ENCODE measurements around the gene SKIC2.
"Not testable (repeated sequence)": the region's sequence is repeated elsewhere in the genome, so short reads cannot be mapped to it uniquely, and the experiment has no call there.

The SKIC2 gene

DNA sequence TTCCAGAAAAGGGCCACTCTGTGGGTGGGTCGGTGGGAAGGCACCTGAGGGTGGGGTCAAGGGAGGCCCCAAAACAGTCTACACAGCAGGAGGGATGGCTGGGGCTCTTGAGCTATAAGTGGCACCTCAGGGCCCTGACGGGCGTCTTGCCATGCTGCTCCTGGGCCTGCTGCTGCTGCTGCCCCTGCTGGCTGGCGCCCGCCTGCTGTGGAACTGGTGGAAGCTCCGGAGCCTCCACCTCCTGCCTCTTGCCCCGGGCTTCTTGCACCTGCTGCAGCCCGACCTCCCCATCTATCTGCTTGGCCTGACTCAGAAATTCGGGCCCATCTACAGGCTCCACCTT is 46.5 kb downstream of the SKIC2 start:
- not testable (repeated sequence) for DNase-seq

DNA sequence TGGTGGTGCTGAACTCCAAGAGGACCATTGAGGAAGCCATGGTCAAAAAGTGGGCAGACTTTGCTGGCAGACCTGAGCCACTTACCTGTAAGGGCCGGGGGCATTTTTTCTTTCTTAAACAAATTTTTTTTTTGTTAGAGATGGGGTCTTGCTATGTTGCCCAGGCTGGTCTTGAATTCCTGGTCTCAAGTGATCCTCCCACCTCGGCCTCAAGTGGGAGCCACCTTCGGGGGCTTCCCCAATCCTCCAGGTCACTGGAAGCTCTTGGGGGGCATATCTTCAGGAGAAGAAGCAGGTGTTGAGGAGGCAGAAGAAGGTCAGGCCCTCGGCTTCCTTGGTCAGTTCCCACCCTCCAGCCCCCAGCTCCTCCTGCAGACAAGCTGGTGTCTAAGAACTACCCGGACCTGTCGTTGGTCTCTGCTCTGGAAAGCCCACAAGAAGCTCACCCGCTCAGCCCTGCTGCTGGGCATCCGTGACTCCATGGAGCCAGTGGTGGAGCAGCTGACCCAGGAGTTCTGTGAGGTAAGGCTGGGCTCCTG is 47.1 kb downstream of the SKIC2 start:
- DNase-seq = not testable (repeated sequence)

DNA sequence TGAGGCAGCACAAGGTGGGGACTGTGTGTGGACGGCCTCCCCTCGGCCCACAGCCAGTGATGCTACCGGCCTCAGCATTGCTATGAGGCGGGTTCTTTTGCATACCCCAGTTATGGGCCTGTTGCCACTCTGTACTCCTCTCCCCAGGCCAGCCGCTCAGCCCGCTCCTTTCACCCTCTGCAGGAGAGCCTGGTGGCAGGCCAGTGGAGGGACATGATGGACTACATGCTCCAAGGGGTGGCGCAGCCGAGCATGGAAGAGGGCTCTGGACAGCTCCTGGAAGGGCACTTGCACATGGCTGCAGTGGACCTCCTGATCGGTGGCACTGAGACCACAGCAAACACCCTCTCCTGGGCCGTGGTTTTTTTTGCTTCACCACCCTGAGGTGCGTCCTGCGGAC is 48.1 kb downstream of the SKIC2 start:
- DNase-seq = not testable (repeated sequence)

DNA sequence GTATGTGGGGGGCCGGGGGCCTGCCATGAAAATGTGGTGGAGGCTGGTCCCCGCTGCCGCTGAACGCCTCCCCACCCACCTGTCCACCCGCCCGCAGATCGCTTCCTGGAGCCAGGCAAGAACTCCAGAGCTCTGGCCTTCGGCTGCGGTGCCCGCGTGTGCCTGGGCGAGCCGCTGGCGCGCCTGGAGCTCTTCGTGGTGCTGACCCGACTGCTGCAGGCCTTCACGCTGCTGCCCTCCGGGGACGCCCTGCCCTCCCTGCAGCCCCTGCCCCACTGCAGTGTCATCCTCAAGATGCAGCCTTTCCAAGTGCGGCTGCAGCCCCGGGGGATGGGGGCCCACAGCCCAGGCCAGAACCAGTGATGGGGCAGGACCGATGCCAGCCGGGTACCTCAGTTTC is 49.1 kb downstream of the SKIC2 start:
- not testable (repeated sequence) for DNase-seq

DNA sequence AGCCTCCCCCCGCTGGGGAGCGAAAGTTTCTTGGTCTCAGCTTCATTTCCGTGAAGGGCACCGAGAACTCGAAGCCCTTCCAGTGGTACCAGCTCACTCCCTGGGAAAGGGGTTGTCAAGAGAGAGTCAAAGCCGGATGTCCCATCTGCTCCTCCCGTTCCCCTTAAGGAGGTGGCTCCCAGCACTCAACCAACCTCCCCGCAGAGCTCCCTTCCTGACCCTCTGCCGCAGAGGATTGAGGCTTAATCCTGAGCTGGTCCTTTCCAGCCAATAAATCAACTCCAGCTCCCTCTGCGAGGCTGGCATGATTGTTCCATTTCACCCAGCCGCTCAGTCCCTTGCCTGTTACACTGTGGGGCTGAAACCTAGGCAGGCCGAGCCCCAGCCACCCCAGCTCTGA is 49.6 kb downstream of the SKIC2 start:
- not testable (repeated sequence) for DNase-seq

DNA sequence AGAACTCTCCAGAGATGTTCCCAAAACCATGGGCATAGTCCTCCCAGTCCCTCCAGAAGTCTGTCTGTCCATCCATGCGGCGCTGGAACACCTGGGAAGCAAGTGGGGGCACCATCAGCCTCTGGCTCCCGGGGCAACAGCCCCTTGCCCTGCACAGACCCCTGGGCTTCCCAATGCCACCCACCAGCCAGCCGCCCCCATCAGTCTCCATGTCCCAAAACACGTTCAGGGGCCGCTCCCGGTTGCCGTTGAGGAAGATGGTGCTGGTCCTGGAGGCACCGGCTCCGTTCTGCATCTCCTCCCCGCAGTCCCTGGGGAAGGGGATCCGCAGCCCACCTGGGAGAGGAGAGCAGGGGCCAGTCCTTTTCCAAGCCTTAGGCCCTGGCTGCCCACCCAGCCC is 50.6 kb downstream of the SKIC2 start:
- DNase-seq = not testable (repeated sequence)

DNA sequence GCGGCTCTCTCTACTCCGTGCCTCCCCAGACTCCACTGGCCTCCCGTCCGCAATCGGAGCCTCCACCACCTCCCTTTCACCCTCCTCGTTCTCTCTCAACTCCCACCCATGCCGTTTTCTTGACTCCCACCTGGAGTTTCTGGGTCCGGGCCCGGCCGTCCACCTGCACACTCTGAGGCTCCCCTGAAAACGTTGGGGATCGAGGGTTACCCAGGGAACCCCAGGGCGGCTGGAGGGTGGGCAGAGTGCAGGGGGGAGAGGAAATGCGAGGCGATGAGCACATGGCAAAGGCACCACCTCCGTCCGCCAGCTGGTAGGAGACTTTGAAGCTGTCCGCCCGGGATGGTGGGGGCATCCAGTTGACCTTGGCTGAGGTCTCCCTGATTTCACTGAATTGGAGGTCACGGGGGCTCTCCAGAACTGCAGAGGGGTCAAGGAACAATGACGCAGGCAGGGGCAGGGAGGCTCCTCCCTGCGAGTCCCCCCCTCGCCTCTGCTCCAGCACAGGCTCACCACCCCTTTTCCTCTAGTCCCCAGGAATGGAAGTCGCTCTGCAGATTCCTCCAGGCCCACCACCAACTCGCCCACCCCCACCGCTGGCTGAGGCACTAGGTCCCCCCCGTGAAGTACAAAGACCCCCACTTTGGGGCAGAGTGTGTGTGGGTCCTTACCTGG is 52.0 kb downstream of the SKIC2 start:
- DNase-seq = not testable (repeated sequence)

DNA sequence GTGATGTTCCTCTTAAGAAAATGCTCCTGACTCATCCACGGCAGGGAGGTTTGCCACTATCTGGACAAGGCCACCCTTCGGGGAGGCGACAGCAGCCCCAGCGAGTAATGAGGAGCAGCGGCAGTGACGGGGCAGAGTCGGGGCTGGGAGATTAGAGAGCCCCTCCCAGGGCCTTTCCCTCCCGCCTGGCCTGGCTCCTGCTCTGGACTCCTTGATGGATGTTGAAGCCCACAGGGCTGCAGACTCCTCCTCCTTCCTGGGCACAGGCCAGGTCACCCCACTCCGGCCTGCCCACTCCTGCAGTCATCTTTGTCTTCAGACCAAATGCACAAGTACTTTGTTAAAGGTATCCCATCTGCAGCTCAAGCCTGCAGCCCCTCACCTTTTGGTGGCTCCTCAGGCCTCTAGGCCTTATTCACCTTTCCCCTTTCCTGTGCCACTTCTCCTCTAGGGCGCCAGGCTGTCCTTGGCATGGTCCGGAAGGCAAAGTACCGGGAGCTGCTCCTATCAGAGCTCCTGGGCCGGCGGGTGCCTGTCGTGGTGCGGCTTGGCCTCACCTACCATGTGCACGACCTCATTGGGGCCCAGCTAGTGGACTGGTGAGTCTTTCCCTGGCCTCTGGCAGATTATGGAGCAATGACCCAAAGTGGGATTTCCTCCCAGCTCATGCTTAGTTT is 54.1 kb downstream of the SKIC2 start:
- DNase-seq = not testable (repeated sequence)

DNA sequence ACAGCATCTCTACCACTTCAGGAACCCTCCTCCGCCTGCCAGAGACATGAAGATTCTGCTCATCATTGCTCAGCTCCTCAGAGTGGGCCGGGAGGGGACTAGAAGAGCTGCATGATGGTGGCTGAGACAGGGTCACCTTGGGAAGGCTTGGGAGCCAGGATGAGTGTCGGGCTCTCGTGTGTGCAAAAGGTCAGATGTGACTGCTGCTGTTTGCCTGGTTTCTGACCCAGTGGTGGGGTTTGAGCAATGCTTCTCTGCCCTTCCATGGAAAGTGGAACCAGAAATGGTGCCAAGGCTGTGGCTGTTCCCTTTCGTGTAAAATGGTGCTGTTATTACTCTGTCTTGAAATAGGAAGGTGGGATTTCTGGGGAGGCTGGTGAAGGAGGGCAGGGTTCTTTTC is 54.8 kb downstream of the SKIC2 start:
- not testable (repeated sequence) for DNase-seq

DNA sequence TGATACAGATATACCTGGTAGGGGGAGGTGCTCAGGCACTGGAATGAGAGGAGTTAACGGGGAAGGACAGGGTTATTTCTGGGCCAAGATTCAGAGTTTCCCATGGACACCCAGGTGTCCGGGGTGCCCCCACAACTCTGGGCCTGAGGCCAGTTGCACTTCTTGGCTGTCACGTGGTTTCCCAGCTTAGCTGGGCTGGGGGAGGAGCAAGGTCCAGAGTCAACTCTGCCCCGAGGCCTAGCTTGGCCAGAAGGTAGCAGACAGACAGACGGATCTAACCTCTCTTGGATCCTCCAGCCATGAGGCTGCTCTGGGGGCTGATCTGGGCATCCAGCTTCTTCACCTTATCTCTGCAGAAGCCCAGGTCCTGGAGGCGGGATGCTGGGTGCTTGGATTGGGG is 55.6 kb downstream of the SKIC2 start, which contains the start of gene C4B:
C4B (plus strand) TSS at position 249 of the 400 bp plus-strand sequence; CDS start at position 300, 51 bp downstream.
- DNase-seq = not testable (repeated sequence)
